ENCODE data around the gene HPRT1. TPM values are rescaled to one million over a fixed set of nuclear protein-coding genes. Genes with fewer than 3 reads are reported as not detected.
A peak's percentile ranks its signal among the peaks of the same experiment; 100 is the strongest.

Gene HPRT1
- total RNA-seq, 1 donor, result 10.0 TPM

- no peak for DNase-seq (ENCODE audit: low read depth)
- no peak overlapping the region for H3K4me3 ChIP-seq (ENCODE audit: low read depth, low read length)
- no peak for TF ChIP-seq CTCF (IDR thresholded peaks at IDR 0.05; ENCODE audit: insufficient read depth, low read length)
Observed at GRCh38 chrX:134544513-134545151, 84.7 kb downstream of the HPRT1 start.

GRCh38 chrX:134545510-134545909 is 85.5 kb downstream of the HPRT1 start:
- DNase-seq (ENCODE audit: low read depth), result no peak
- no peak for TF ChIP-seq CTCF (IDR thresholded peaks at IDR 0.05; ENCODE audit: insufficient read depth, low read length)
- H3K4me3 ChIP-seq (ENCODE audit: low read depth, low read length), result no peak overlapping the region

- TF ChIP-seq CTCF (IDR thresholded peaks at IDR 0.05; ENCODE audit: insufficient read depth, low read length), result no peak
- DNase-seq (ENCODE audit: low read depth), result no peak
- H3K4me3 ChIP-seq (ENCODE audit: low read depth, low read length), result peak overlapping the region; percentile 9
Observed at GRCh38 chrX:134546187-134546586, 86.2 kb downstream of the HPRT1 start.

- peak overlapping the region; percentile 77 for H3K4me3 ChIP-seq (ENCODE audit: low read depth, low read length)
- DNase-seq (ENCODE audit: low read depth), result no peak
- no peak for TF ChIP-seq CTCF (IDR thresholded peaks at IDR 0.05; ENCODE audit: insufficient read depth, low read length)
Observed at GRCh38 chrX:134547047-134547679, 87.2 kb downstream of the HPRT1 start.

GRCh38 chrX:134548257-134549201 is 88.6 kb downstream of the HPRT1 start:
- peak overlapping the region; percentile 77 for H3K4me3 ChIP-seq (ENCODE audit: low read depth, low read length)
- no peak for DNase-seq (ENCODE audit: low read depth)
- TF ChIP-seq CTCF (IDR thresholded peaks at IDR 0.05; ENCODE audit: insufficient read depth, low read length), result no peak

Small RNA genes lying within 50 kb of the gene (small RNA-seq; reads per million reads assigned to genes)
- gene AC004383.1, result not detected
- gene MIR450A1, result 11.4 reads per million, percentile 94 among the genes with 10 or more reads in this experiment
- 15.9 reads per million, percentile 95 among the genes with 10 or more reads in this experiment for gene MIR450A2
- gene MIR450B, result 0.57 reads per million
- 282 reads per million, percentile 98 among the genes with 10 or more reads in this experiment for gene MIR503
- 13.8 reads per million, percentile 94 among the genes with 10 or more reads in this experiment for gene MIR542

Other genes with a start within 250 kb of the HPRT1 start
- gene CCDC160, start 223.0 kb upstream of the HPRT1 start, total RNA-seq (ENCODE audit: low replicate concordance), result not detected in 2 replicates
- gene PHF6, start 86.9 kb upstream of the HPRT1 start, total RNA-seq (ENCODE audit: low replicate concordance), result 16.9 and 31.9 TPM in 2 replicates
- 0.09 TPM in 1 of 2 replicates, not detected in the other for gene PLAC1, start 198.3 kb downstream of the HPRT1 start, total RNA-seq (ENCODE audit: low replicate concordance)

All from fibroblast of the aortic adventitia (primary cell).